Thyroid gland (tissue), 4 donors: ENCODE results near the gene RPN2. TPM values are rescaled to one million over a fixed set of nuclear protein-coding genes. Genes with fewer than 3 reads are reported as not detected.

Experiments
- DNase-seq, 2 donors: peaks; one replicate each; pipeline ENCODE4 v3.0.0-alpha.2; 2019
- H3K27ac ChIP-seq, 3 donors: fragments of 200-600 bp; sonication (generic); 1 replicate in 2 of 3; 2 replicates in 1 of 3; pipeline ENCODE4 v1.5.1; 2016 to 2019; ENCODE audit warnings: mild to moderate bottlenecking in 1 of 3, moderate library complexity in 1 of 3
- H3K27me3 ChIP-seq: fragments of 200-600 bp; sonication (generic); one replicate; pipeline ENCODE4 v1.5.1; 2019
- H3K36me3 ChIP-seq, 2 donors: fragments of 200-600 bp; sonication (generic); one replicate each; pipeline ENCODE4 v1.5.1; 2016 to 2019
- H3K4me1 ChIP-seq, 2 donors: fragments of 200-600 bp; sonication (generic); one replicate each; pipeline ENCODE4 v1.5.1; 2017 to 2019
- H3K4me3 ChIP-seq, 3 donors: fragments of 200-600 bp; sonication (generic); replicated peaks in 1 of 3; 1 replicate in 2 of 3; 2 replicates in 1 of 3; pipeline ENCODE4 v1.5.1; 2016; ENCODE audit warnings: mild to moderate bottlenecking in 1 of 3
- H3K9me3 ChIP-seq: fragments of 200-600 bp; sonication (generic); one replicate; pipeline ENCODE4 v1.5.1; 2017
- POLR2A ChIP-seq, 2 donors: fragments of 450-650 bp; IDR thresholded peaks; one replicate each; pipeline ENCODE4 v1.6.1; 2017; ENCODE audit warnings: antibody characterized with exemption in 2 of 2, mild to moderate bottlenecking in 2 of 2, moderate library complexity in 1 of 2
- WGBS, 2 donors: methylation state at CpG; one replicate each; pipeline ENCODE4 v1.1.5; 2017; 5-methylcytosine and 5-hydroxymethylcytosine counted together
- intact Hi-C: fragments of 100-400 bp; cut with DNase I; formaldehyde crosslinking; loops from one replicate; pipeline ENCODE4 v1.15.1; 2023
- total RNA-seq, 4 donors: library from RNA; depleted of rRNA; stranded (reverse); fragments of >200 nt; gene quantifications; one replicate each; pipeline ENCODE4 v1.2.3, GENCODE V29; 2016
- TF ChIP-seq, protein P1 (sequence below), 6 experiments: fragments of 200-600 bp in 3 of 6; fragments of 450-650 bp in 3 of 6; sonication (generic) in 3 of 6; IDR thresholded peaks; one replicate each; pipeline ENCODE4 v1.5.1; 2016 to 2019; ENCODE audit warnings: antibody characterized with exemption in 6 of 6, mild to moderate bottlenecking in 2 of 6, inconsistent platforms in 1 of 6, moderate library complexity in 1 of 6

Gene RPN2
- 100 to 1,000 TPM; 175 to 342 (median 296) TPM for total RNA-seq

GRCh38 chr20:37178839-37179682, at the start of gene RPN2, which contains the start of gene MROH8:
RPN2 (plus strand) TSS chr20:37179330; CDS start chr20:37179357, 27 bp downstream.
MROH8 (minus strand) TSS chr20:37179548.
- peaks cover 15 to 25% of the 10 kb centered on the region in 2 donors for H3K4me1 ChIP-seq
- peaks cover 0 to under 1% of the 10 kb centered on the region in 2 donors for H3K36me3 ChIP-seq
- 0% methylated on average over 14 to 43 of the region's 80 CpGs for WGBS, 2 donors
- peak in 1 of 2 donors; percentile 65 for TF ChIP-seq POLR2A (IDR thresholded peaks at IDR 0.05)
- TF ChIP-seq, protein P1, sequence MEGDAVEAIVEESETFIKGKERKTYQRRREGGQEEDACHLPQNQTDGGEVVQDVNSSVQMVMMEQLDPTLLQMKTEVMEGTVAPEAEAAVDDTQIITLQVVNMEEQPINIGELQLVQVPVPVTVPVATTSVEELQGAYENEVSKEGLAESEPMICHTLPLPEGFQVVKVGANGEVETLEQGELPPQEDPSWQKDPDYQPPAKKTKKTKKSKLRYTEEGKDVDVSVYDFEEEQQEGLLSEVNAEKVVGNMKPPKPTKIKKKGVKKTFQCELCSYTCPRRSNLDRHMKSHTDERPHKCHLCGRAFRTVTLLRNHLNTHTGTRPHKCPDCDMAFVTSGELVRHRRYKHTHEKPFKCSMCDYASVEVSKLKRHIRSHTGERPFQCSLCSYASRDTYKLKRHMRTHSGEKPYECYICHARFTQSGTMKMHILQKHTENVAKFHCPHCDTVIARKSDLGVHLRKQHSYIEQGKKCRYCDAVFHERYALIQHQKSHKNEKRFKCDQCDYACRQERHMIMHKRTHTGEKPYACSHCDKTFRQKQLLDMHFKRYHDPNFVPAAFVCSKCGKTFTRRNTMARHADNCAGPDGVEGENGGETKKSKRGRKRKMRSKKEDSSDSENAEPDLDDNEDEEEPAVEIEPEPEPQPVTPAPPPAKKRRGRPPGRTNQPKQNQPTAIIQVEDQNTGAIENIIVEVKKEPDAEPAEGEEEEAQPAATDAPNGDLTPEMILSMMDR (IDR thresholded peaks at IDR 0.05), result no peak
- H3K27me3 ChIP-seq, result no peaks in the 10 kb centered on the region
- H3K4me3 ChIP-seq, result peak within 1 kb of the TSS; percentile 48 to 84 (median 81)
- intact Hi-C loops, result no loop called here
- DNase-seq, result peak; percentile 98
- H3K27ac ChIP-seq, result peak within 1 kb of the TSS; percentile 89 to 99 (median 98)
- H3K9me3 ChIP-seq, result no peaks in the 10 kb centered on the region

DNA sequence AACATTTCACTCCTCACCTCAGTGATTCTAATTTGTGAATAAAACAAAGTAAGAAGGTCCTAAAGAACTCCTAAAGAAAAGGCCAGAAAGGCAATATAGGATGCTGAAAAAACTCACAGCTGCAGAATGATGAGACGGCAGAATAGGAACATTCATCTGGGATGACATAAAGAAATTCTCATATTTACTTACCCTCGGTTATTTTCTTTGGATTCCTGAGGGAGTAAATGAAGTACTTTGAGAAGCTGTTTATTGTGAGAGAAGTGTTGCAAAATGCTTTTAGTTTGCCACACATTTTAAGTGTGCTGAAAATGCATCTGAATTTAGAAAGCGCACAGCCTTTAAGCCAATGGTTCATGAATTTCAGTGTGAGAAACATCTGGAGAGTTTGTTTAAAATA, 47.6 kb upstream of the RPN2 start:
- Histone ChIP-seq H3K9me3 (no peaks in the 10 kb centered on the region), H3K4me1 (peaks cover 5 to 8% of the 10 kb centered on the region in 2 donors), H3K27ac (no peak overlapping the region), H3K27me3 (no peaks in the 10 kb centered on the region), H3K4me3 (no peak overlapping the region), H3K36me3 (no peaks in the 10 kb centered on the region)
- no peak for DNase-seq
- 79 to 89% methylated on average over 3 of the region's 3 CpGs for WGBS, 2 donors
- intact Hi-C loops, result no loop called here
- TF ChIP-seq POLR2A (IDR thresholded peaks at IDR 0.05), result no peak
- TF ChIP-seq, protein P1 (IDR thresholded peaks at IDR 0.05), result no peak

GRCh38 chr20:37133952-37134351, 45.2 kb upstream of the RPN2 start:
- intact Hi-C loops, result no loop called here
- Histone ChIP-seq H3K27ac (no peak overlapping the region), H3K27me3 (no peaks in the 10 kb centered on the region), H3K4me3 (no peak overlapping the region), H3K4me1 (peaks cover 1% of the 10 kb centered on the region in 2 donors), H3K36me3 (no peaks in the 10 kb centered on the region), H3K9me3 (no peaks in the 10 kb centered on the region)
- TF ChIP-seq POLR2A (IDR thresholded peaks at IDR 0.05), result no peak
- TF ChIP-seq, protein P1 (IDR thresholded peaks at IDR 0.05), result no peak
- DNase-seq, result no peak
- WGBS, 2 donors, result 95 to 96% methylated on average over 2 of the region's 2 CpGs

DNA sequence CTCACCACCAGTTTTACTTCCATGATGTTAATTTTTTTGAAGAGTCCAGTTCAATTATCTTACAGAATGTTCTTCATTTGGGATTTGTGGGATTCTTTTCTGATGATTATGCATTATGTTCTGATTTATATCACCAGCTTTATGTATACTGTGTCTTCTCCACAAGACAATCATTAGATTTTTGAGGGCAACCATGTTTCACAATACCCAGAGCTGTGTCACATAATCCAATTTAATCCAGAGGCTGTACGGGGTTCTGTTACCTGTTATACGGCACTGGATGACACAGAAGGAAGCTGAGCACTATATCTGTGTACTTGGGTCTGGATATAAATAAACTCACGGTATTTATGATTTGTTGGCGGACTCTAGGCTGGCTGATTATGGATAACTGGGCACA, 41.6 kb upstream of the RPN2 start:
- H3K27ac ChIP-seq, result no peak overlapping the region
- no peaks in the 10 kb centered on the region for H3K4me1 ChIP-seq
- no peak overlapping the region for H3K4me3 ChIP-seq
- H3K36me3 ChIP-seq, result no peaks in the 10 kb centered on the region
- DNase-seq, result no peak
- TF ChIP-seq POLR2A (IDR thresholded peaks at IDR 0.05), result no peak
- TF ChIP-seq, protein P1 (IDR thresholded peaks at IDR 0.05), result no peak
- H3K9me3 ChIP-seq, result no peaks in the 10 kb centered on the region
- intact Hi-C loops, result no loop called here
- 95 to 96% methylated on average over 4 of the region's 4 CpGs for WGBS, 2 donors
- H3K27me3 ChIP-seq, result no peaks in the 10 kb centered on the region

DNA sequence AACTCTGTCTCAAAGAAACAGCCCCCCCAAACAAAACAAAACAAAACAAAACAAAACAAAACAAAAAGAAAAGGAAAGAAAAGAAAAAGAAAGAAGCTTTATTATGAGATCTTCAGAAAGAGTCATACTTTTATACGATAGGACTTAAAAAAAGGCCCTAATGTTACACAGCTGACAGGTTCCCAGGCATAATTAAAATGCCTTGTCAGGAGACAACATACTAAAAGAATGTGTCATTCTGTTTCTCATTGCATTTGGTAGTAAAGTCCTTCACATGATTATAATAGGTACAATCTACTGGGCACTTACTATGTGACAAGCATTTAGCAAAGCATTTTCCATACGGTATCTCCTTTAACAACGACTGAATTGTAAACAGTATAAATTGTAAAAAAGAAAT, 36.4 kb upstream of the RPN2 start:
- intact Hi-C loops, result no loop called here
- no peak for DNase-seq
- H3K4me3 ChIP-seq, result no peak overlapping the region
- H3K27ac ChIP-seq, result no peak overlapping the region
- 90 to 92% methylated on average over 3 of the region's 3 CpGs for WGBS, 2 donors
- no peaks in the 10 kb centered on the region for H3K9me3 ChIP-seq
- no peak for TF ChIP-seq POLR2A (IDR thresholded peaks at IDR 0.05)
- TF ChIP-seq, protein P1 (IDR thresholded peaks at IDR 0.05), result no peak
- H3K36me3 ChIP-seq, result no peaks in the 10 kb centered on the region
- no peaks in the 10 kb centered on the region for H3K4me1 ChIP-seq
- no peaks in the 10 kb centered on the region for H3K27me3 ChIP-seq
